Pancreas (tissue), 10 donors: ENCODE data around the gene PTPRO. TPM values are rescaled to one million over a fixed set of nuclear protein-coding genes. Genes with fewer than 3 reads are reported as not detected.

Experiments used
- ATAC-seq, 4 donors: fragments of 200-7000 bp; cut with Tn5 transposase; one replicate each; pipeline versions ENCODE4 v1.8.0 to v1.9.1; 2020; ENCODE audit warnings: mild to moderate bottlenecking in 4 of 4, moderate library complexity in 4 of 4
- DNase-seq, 6 donors: peaks; one replicate each; pipeline ENCODE4 v3.0.0-alpha.2; 2020
- FAIRE-seq: peaks from 2 replicates; lab custom pipeline; 2012; peaks lifted over from hg19 to GRCh38; lab: Jason Lieb, UNC
- H3K27ac ChIP-seq, 4 donors: fragments of 200-600 bp; sonication (generic); 1 replicate in 3 of 4; 2 replicates in 1 of 4; pipeline versions ENCODE4 v1.5.0 to v1.8.0; 2020
- H3K27me3 ChIP-seq, 4 donors: fragments of 200-600 bp; one replicate each; pipeline ENCODE4 v1.8.0; 2021
- H3K36me3 ChIP-seq, 3 donors: fragments of 200-600 bp; sonication (generic) in 1 of 3; one replicate each; pipeline versions ENCODE4 v1.5.0 to v1.8.0; 2020 to 2021
- H3K4me1 ChIP-seq, 3 donors: fragments of 200-600 bp; one replicate each; pipeline ENCODE4 v1.8.0; 2021
- H3K4me3 ChIP-seq, 4 donors: fragments of 200-600 bp; sonication (generic) in 2 of 4; one replicate each; pipeline versions ENCODE4 v1.5.0 to v1.8.0; 2020 to 2021
- H3K9me3 ChIP-seq, 4 donors: fragments of 200-600 bp; one replicate each; pipeline ENCODE4 v1.8.0; 2021
- WGBS, 2 donors: extraction: QIAGEN DNeasy Blood & Tissue Kit; methylation state at CpG; one replicate each; pipeline ENCODE4 v1.1.7; 2013; 5-methylcytosine and 5-hydroxymethylcytosine counted together
- intact Hi-C, 3 donors: fragments of 100-400 bp; cut with DNase I; formaldehyde crosslinking; loops; one replicate each; pipeline versions ENCODE4 v1.11.1 to v1.14.2; 2022
- polyA plus RNA-seq, 2 donors: library from polyadenylated mRNA; stranded (reverse); fragments of 200-250 nt; gene quantifications; one replicate each; pipeline ENCODE4 v1.2.3, GENCODE V29; 2013
- total RNA-seq, 6 donors: library from RNA; stranded (reverse); fragmentation: NEBNext Ultra II Directional in 4 of 6; extraction: Animal tissue kit (Norgen Biotek cat#: 25700) in 4 of 6; gene quantifications; one replicate each; pipeline versions ENCODE4 v1.2.1 to v1.2.4, GENCODE V29; 2021 to 2023
- TF ChIP-seq, protein P1 (sequence below), 4 donors: fragments of 200-600 bp; sonication (generic) in 3 of 4; IDR thresholded peaks; one replicate each; pipeline versions ENCODE4 v1.5.0 to v1.8.0; 2021; ENCODE audit warnings: antibody characterized with exemption in 4 of 4
- donor health status: healthy with polysubstance abuse.
- donor health status: DM: no; HTN: no; CAD: no; lungs with moderate emphysema.
- donor health status: DM: no; HTN: no; CAD: no.
- donor health status: control.
- donor health status: control.
- donor health status: Bipolar disorder and iron deficiency.
- donor health status: DM: yes; HTN: yes; CAD: no.
- donor health status: DM: no; HTN: no; CAD: no.
- donor health status: DM: no; HTN: no; CAD: no.
- donor health status: DM: yes; HTN: yes; CAD: no.

Gene PTPRO
- total and polyA plus RNA-seq, 8 donors = 0.11 to 2.6 (median 0.31) TPM; not detected in 1

DNA sequence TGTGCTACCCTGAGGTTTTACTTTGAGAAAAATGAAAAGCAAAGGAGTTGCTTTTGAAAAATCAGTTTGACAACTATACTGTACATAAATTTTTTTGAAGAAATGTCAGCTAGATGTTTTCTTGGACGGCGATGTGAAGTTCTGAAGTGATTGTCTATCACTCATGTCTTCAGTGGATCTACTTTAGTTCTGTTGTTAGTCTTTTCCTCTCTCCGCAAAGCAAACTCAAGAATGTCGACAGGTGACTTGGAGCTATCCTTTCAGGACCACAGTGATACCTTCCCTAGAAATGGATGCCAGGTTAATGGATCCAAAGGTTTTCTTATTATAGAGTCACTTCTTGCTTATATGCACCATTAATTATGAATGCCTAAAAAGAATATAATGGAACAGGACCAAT is 1.2 kb downstream of the PTPRO start:
- Histone ChIP-seq H3K4me1 (no peaks in the 10 kb centered on the region), H3K4me3 (no peak overlapping the region), H3K9me3 (no peaks in the 10 kb centered on the region), H3K36me3 (no peaks in the 10 kb centered on the region), H3K27me3 (peaks cover 0 to 10% (median 3%) of the 10 kb centered on the region in 4 donors), H3K27ac (no peak overlapping the region)
- WGBS, 2 donors = 15 to 26% methylated on average over 4 of the region's 4 CpGs
- DNase-seq = no peak
- FAIRE-seq = no peak
- ATAC-seq = no peak
- TF ChIP-seq, protein P1, sequence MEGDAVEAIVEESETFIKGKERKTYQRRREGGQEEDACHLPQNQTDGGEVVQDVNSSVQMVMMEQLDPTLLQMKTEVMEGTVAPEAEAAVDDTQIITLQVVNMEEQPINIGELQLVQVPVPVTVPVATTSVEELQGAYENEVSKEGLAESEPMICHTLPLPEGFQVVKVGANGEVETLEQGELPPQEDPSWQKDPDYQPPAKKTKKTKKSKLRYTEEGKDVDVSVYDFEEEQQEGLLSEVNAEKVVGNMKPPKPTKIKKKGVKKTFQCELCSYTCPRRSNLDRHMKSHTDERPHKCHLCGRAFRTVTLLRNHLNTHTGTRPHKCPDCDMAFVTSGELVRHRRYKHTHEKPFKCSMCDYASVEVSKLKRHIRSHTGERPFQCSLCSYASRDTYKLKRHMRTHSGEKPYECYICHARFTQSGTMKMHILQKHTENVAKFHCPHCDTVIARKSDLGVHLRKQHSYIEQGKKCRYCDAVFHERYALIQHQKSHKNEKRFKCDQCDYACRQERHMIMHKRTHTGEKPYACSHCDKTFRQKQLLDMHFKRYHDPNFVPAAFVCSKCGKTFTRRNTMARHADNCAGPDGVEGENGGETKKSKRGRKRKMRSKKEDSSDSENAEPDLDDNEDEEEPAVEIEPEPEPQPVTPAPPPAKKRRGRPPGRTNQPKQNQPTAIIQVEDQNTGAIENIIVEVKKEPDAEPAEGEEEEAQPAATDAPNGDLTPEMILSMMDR (IDR thresholded peaks at IDR 0.05) = no peak
- intact Hi-C loops = no loop called here

GRCh38 chr12:15329891-15330290 is 7.6 kb downstream of the PTPRO start:
- no peak for FAIRE-seq
- H3K27me3 ChIP-seq = peaks cover 0 to 8% (median 3%) of the 10 kb centered on the region in 4 donors
- H3K9me3 ChIP-seq = no peaks in the 10 kb centered on the region
- no peaks in the 10 kb centered on the region for H3K36me3 ChIP-seq
- 54 to 64% methylated on average over 5 of the region's 5 CpGs for WGBS, 2 donors
- no peak overlapping the region for H3K4me3 ChIP-seq
- TF ChIP-seq, protein P1 (IDR thresholded peaks at IDR 0.05) = no peak
- intact Hi-C loops = no loop called here
- no peak for DNase-seq
- no peak overlapping the region for H3K27ac ChIP-seq
- H3K4me1 ChIP-seq = no peaks in the 10 kb centered on the region
- ATAC-seq = no peak

- TF ChIP-seq, protein P1 (IDR thresholded peaks at IDR 0.05) = no peak
- ATAC-seq (no peak), FAIRE-seq (no peak), DNase-seq (no peak)
- Histone ChIP-seq H3K4me1 (no peaks in the 10 kb centered on the region), H3K36me3 (no peaks in the 10 kb centered on the region), H3K27ac (no peak overlapping the region), H3K27me3 (peaks cover 0 to 3% (median 0%) of the 10 kb centered on the region in 4 donors), H3K4me3 (no peak overlapping the region), H3K9me3 (no peaks in the 10 kb centered on the region)
- 72 to 86% methylated on average over 2 of the region's 2 CpGs for WGBS, 2 donors
- intact Hi-C loops = no loop called here
These were observed 11.9 kb downstream of the PTPRO start for GRCh38 chr12:15334225-15334624.

DNA sequence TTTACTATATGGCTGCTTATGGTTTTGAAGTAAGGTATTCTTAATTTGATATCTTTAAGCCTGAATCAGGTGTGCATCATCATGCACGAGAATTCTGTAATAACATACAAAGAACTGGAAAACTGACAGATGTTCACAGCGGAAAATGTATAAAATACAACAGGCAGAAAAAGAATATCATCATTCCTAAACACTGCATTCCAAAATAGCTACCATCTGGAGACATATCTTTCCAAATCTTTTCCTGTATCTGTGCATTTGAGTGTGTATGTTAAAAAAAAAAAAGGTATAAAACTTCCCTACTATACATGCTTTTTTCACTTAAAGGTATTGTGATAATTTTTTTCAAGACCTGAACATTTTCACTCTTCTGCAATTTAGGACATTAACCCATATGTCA is 13.7 kb downstream of the PTPRO start:
- TF ChIP-seq, protein P1 (IDR thresholded peaks at IDR 0.05) = no peak
- FAIRE-seq (no peak), ATAC-seq (no peak), DNase-seq (no peak)
- intact Hi-C loops = no loop called here
- no peaks in the 10 kb centered on the region for H3K4me1 ChIP-seq
- no peaks in the 10 kb centered on the region for H3K9me3 ChIP-seq
- H3K4me3 ChIP-seq = no peak overlapping the region
- no peaks in the 10 kb centered on the region for H3K36me3 ChIP-seq
- no peak overlapping the region for H3K27ac ChIP-seq
- H3K27me3 ChIP-seq = peaks cover 0 to 3% (median 0%) of the 10 kb centered on the region in 4 donors
- WGBS, 2 donors = 71 to 74% methylated on average over 2 of the region's 2 CpGs

DNA sequence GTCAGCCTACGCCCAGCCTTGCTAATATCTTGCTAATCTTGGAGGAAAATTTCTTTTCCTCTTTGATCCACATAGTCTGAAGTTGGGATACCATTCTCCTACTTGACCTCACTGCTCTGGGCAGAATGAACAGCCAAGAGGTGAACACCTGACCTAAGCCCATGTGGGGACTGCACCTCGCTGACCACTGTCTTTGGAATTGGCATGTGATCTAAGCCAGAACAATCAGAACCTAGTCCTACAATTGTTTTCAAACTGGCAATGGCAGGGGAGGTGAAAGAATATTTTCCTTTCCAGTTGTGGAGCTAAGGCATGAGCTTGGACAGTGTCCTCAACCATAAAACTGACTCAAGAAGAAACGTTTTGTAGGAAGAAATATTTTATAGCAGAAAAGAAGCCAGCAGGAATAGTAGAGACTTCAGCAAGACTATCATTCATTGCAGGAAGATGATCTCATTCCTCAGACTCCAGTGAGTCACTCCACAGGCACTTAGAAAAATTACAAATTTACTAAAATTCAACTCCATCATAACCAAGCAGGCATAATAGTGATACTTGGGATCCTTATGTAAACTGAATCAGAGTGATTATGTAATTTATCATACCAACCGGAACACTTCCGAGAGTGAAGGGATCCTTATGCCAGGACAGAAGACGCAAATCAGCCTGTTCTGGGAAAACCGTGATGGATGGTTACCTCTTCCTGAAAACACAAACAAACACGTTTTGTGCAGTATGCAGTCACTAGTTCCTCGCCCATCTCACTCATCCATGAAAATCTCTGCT is 14.7 kb downstream of the PTPRO start:
- H3K4me3 ChIP-seq = no peak overlapping the region
- FAIRE-seq (no peak), ATAC-seq (no peak), DNase-seq (no peak)
- no peaks in the 10 kb centered on the region for H3K36me3 ChIP-seq
- H3K9me3 ChIP-seq = no peaks in the 10 kb centered on the region
- no peaks in the 10 kb centered on the region for H3K4me1 ChIP-seq
- H3K27me3 ChIP-seq = peaks cover 0 to 3% (median 0%) of the 10 kb centered on the region in 4 donors
- TF ChIP-seq, protein P1 (IDR thresholded peaks at IDR 0.05) = no peak
- WGBS, 2 donors = 49 to 64% methylated on average over 9 of the region's 9 CpGs
- no peak overlapping the region for H3K27ac ChIP-seq
- intact Hi-C loops = no loop called here
